A673 (cell line): Measurements from ENCODE around the gene TMTC2.

Experiments used
- CTCF ChIP-seq: fragments of 300-800, 200-600 bp; sonication (generic); conservative IDR thresholded peaks from 2 replicates; pipeline ENCODE4 v1.5.1; 2017; ENCODE audit warnings: low read depth, mild to moderate bottlenecking, antibody characterized with exemption, low read length, moderate library complexity, mixed read lengths
- EZH2 ChIP-seq: fragments of 200-600 bp; sonication (generic); IDR thresholded peaks from 2 replicates; pipeline ENCODE4 v1.6.1; 2017; ENCODE audit warnings: borderline replicate concordance, low read depth, mild to moderate bottlenecking, mixed read lengths, antibody characterized with exemption, low read length; ENCODE audit not compliant: poor library complexity, severe bottlenecking

GRCh38 chr12:83083616-83084015 is 396.9 kb downstream of the TMTC2 start:
- TF ChIP-seq CTCF (no peak), EZH2 (no peak)
